ENCODE results near the gene LPO.
A peak's percentile ranks its signal among the peaks of the same experiment; 100 is the strongest.

Gene LPO

DNA sequence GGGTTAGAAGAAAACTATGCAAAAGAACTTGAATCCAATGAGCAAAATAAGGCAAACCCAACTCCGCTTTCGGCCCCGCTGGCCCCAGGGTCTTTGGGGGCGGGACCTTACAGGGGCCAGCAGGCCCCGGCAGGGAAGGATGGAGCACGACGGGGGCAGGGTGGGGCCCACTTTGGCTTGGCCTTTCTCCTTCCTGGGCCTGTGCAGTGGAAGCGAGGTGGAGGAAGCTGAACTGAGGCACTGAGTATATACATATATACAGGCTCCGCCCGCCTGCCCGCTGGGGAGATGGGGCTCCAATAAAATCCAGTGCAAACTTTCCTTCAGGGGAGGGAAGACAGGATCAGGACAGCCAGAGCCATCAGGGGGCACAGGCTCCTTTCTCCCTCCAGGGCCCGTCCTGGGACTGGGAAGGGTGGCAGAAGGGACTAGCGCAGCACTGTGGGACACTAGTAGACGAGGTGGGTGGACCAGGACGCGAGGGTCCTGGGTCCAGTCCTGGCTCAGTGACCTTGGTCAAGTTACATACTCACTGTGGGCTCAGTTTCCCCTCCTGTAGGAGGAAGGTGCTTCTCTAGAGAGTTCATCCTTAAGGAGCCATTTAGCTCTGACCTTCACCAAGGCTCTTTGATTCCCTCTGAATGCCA is 63.2 kb downstream of the LPO start:
- Histone ChIP-seq H3K4me2 (ENCODE audit: low read length) (no peak overlapping the region), H3K23ac (ENCODE audit: low read length) (no peak overlapping the region), H4K91ac (ENCODE audit: low read depth, low read length) (no peak overlapping the region), H3K27ac (ENCODE audit: low read depth, low read length) (no peak overlapping the region), H3K9me3 (ENCODE audit: insufficient read depth, low read depth, low read length) (no peaks in the 10 kb centered on the region), H2BK120ac (ENCODE audit: insufficient read depth, low read length, poor library complexity) (no peak overlapping the region), H3K36me3 (ENCODE audit: control insufficient read depth in 1 of 2, insufficient read depth in 2 of 2, low read length in 2 of 2) (no peaks in the 10 kb centered on the region), H3K79me2 (ENCODE audit: control insufficient read depth, insufficient read depth, low read length, poor library complexity) (no peaks in the 10 kb centered on the region), H2BK12ac (ENCODE audit: low read length) (no peak overlapping the region), H3K79me1 (ENCODE audit: low read length) (no peaks in the 10 kb centered on the region), H3K4me1 (ENCODE audit: control insufficient read depth in 1 of 2, insufficient read depth in 2 of 2, low read length in 2 of 2) (no peaks in the 10 kb centered on the region), H2AFZ (ENCODE audit: insufficient read depth, low read length, poor library complexity) (no peak overlapping the region), H3K4me3 (ENCODE audit: low read depth, low read length) (no peak overlapping the region), H3K18ac (ENCODE audit: low read length) (no peak overlapping the region), H4K8ac (ENCODE audit: low read depth, low read length) (no peak overlapping the region), H3K27me3 (ENCODE audit: insufficient read depth, low read length) (no peaks in the 10 kb centered on the region), H2BK5ac (ENCODE audit: low read depth, low read length, poor library complexity) (no peak overlapping the region), H4K12ac (ENCODE audit: low read depth, low read length) (no peak overlapping the region), H3K9ac (ENCODE audit: low read length) (no peak overlapping the region), H2AK5ac (ENCODE audit: low read length) (no peak overlapping the region), H3K14ac (ENCODE audit: low read length) (no peak overlapping the region), H3K4ac (ENCODE audit: low read depth, low read length) (no peak overlapping the region)
- no CpG with 5 or more reads among the region's 16 CpGs for WGBS (ENCODE audit: extremely low coverage, insufficient coverage, insufficient read length)
- no peak for DNase-seq

DNA sequence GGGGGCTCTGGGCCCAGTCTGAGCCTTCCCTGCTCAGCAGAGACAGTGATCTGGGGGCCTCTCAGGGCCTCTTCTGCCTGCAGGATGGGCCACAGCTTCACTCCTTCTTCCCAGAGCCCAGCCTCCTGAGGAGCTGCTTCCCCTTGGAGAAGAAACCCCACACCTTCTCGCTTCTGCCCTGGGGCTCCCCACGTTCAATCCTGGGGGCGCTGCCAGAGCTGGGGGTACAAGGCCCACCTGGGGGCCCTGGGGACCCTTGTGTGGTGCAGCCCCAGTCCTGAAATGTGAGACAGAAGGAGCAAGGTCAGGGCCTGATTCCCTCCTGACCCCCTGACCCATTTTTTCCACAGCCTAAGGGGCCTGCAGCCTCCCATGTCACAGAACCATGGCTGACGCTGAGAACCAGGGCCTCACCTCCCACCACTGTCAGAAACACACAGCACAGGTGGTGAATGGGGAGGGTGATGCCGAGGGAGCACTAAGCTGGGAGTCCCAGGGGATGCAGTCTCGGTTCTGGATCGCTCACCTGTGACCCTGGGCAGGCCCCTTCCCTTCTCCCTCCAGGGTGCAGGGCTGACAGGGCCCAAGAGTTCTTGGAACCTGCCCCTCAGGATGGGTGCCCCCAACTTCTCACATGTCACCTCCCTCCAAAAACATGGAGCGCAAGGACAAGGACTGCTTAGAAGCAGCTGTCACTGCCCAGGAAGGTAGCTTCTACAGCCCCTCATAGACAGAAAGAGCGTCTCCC is 64.0 kb downstream of the LPO start:
- WGBS (ENCODE audit: extremely low coverage, insufficient coverage, insufficient read length), result no CpG with 5 or more reads among the region's 9 CpGs

DNA sequence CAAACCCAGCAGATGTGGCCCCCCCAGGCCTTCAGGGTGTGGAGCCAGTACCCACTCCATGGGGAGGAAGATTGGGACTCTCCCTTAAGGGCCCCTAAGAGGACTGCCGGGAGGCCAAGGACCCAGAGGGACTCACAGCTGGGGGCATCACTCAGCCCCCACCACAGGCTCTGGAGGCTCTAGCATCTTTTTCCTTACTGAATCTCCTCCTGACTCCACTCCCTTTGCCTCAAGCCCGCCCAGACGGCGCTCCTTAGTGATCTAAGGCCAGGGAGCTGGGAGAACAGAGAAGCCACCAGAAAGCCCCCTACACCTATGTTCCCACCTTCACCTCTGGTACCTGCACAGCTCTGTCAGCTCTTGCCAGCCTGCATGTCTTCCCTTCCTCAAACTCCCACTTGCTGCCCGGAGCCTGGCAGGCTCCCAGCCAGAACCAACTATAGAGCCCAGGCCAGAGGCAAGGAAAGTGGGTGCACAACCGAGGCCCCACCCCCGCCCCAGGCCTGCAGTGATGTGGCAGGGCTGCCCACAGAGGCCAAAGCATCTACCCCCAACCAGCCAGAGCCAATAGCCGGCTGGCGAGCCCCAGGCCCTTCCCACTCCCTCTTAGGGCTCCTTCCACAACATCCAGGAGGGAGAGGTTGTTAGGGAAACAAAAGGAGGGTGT is 64.7 kb downstream of the LPO start:
- Histone ChIP-seq H3K36me3 (ENCODE audit: control insufficient read depth in 1 of 2, insufficient read depth in 2 of 2, low read length in 2 of 2) (no peaks in the 10 kb centered on the region), H4K91ac (ENCODE audit: low read depth, low read length) (no peak overlapping the region), H3K4me3 (ENCODE audit: low read depth, low read length) (no peak overlapping the region), H4K12ac (ENCODE audit: low read depth, low read length) (no peak overlapping the region), H3K23ac (ENCODE audit: low read length) (no peak overlapping the region), H2BK5ac (ENCODE audit: low read depth, low read length, poor library complexity) (no peak overlapping the region), H3K4me2 (ENCODE audit: low read length) (no peak overlapping the region), H3K4ac (ENCODE audit: low read depth, low read length) (no peak overlapping the region), H2BK120ac (ENCODE audit: insufficient read depth, low read length, poor library complexity) (no peak overlapping the region), H3K9ac (ENCODE audit: low read length) (no peak overlapping the region), H2BK12ac (ENCODE audit: low read length) (no peak overlapping the region), H3K79me1 (ENCODE audit: low read length) (no peaks in the 10 kb centered on the region), H3K14ac (ENCODE audit: low read length) (no peak overlapping the region), H3K27me3 (ENCODE audit: insufficient read depth, low read length) (no peaks in the 10 kb centered on the region), H4K8ac (ENCODE audit: low read depth, low read length) (no peak overlapping the region), H2AFZ (ENCODE audit: insufficient read depth, low read length, poor library complexity) (no peak overlapping the region), H3K79me2 (ENCODE audit: control insufficient read depth, insufficient read depth, low read length, poor library complexity) (no peaks in the 10 kb centered on the region), H3K27ac (ENCODE audit: low read depth, low read length) (no peak overlapping the region), H3K18ac (ENCODE audit: low read length) (no peak overlapping the region), H3K9me3 (ENCODE audit: insufficient read depth, low read depth, low read length) (no peaks in the 10 kb centered on the region), H3K4me1 (ENCODE audit: control insufficient read depth in 1 of 2, insufficient read depth in 2 of 2, low read length in 2 of 2) (no peaks in the 10 kb centered on the region), H2AK5ac (ENCODE audit: low read length) (no peak overlapping the region)
- DNase-seq, result no peak
- no CpG with 5 or more reads among the region's 9 CpGs for WGBS (ENCODE audit: extremely low coverage, insufficient coverage, insufficient read length)

More for the DNA sequence above, 64.0 kb downstream of the LPO start:
- H2BK120ac ChIP-seq (ENCODE audit: insufficient read depth, low read length, poor library complexity), result no peak overlapping the region
- H3K79me1 ChIP-seq (ENCODE audit: low read length), result no peaks in the 10 kb centered on the region
- H2AK5ac ChIP-seq (ENCODE audit: low read length), result no peak overlapping the region
- no peak overlapping the region for H4K8ac ChIP-seq (ENCODE audit: low read depth, low read length)
- no peak overlapping the region for H3K9ac ChIP-seq (ENCODE audit: low read length)
- no peak overlapping the region for H3K4me2 ChIP-seq (ENCODE audit: low read length)
- H2AFZ ChIP-seq (ENCODE audit: insufficient read depth, low read length, poor library complexity), result no peak overlapping the region
- no peak overlapping the region for H3K23ac ChIP-seq (ENCODE audit: low read length)
- no peaks in the 10 kb centered on the region for H3K27me3 ChIP-seq (ENCODE audit: insufficient read depth, low read length)
- no peak overlapping the region for H2BK5ac ChIP-seq (ENCODE audit: low read depth, low read length, poor library complexity)
- no peak overlapping the region for H3K14ac ChIP-seq (ENCODE audit: low read length)
- no peaks in the 10 kb centered on the region for H3K4me1 ChIP-seq (ENCODE audit: control insufficient read depth in 1 of 2, insufficient read depth in 2 of 2, low read length in 2 of 2)
- no peaks in the 10 kb centered on the region for H3K79me2 ChIP-seq (ENCODE audit: control insufficient read depth, insufficient read depth, low read length, poor library complexity)
- no peak overlapping the region for H3K4me3 ChIP-seq (ENCODE audit: low read depth, low read length)
- no peaks in the 10 kb centered on the region for H3K36me3 ChIP-seq (ENCODE audit: control insufficient read depth in 1 of 2, insufficient read depth in 2 of 2, low read length in 2 of 2)
- DNase-seq, result no peak
- H3K27ac ChIP-seq (ENCODE audit: low read depth, low read length), result no peak overlapping the region
- no peak overlapping the region for H4K91ac ChIP-seq (ENCODE audit: low read depth, low read length)
- no peak overlapping the region for H3K4ac ChIP-seq (ENCODE audit: low read depth, low read length)
- H3K18ac ChIP-seq (ENCODE audit: low read length), result no peak overlapping the region
- H3K9me3 ChIP-seq (ENCODE audit: insufficient read depth, low read depth, low read length), result no peaks in the 10 kb centered on the region
- no peak overlapping the region for H4K12ac ChIP-seq (ENCODE audit: low read depth, low read length)
- H2BK12ac ChIP-seq (ENCODE audit: low read length), result no peak overlapping the region

GRCh38 chr17:58303971-58304749 is 65.8 kb downstream of the LPO start:
- H4K12ac ChIP-seq (ENCODE audit: low read depth, low read length), result peak overlapping the region; percentile 46
- peak overlapping the region; percentile 85 for H4K8ac ChIP-seq (ENCODE audit: low read depth, low read length)
- no peaks in the 10 kb centered on the region for H3K27me3 ChIP-seq (ENCODE audit: insufficient read depth, low read length)
- no peak overlapping the region for H3K23ac ChIP-seq (ENCODE audit: low read length)
- no peak overlapping the region for H2BK120ac ChIP-seq (ENCODE audit: insufficient read depth, low read length, poor library complexity)
- no peak overlapping the region for H3K4me3 ChIP-seq (ENCODE audit: low read depth, low read length)
- H3K79me2 ChIP-seq (ENCODE audit: control insufficient read depth, insufficient read depth, low read length, poor library complexity), result no peaks in the 10 kb centered on the region
- H3K79me1 ChIP-seq (ENCODE audit: low read length), result no peaks in the 10 kb centered on the region
- peak overlapping the region; percentile 42 for H4K91ac ChIP-seq (ENCODE audit: low read depth, low read length)
- H2BK5ac ChIP-seq (ENCODE audit: low read depth, low read length, poor library complexity), result no peak overlapping the region
- H3K4me2 ChIP-seq (ENCODE audit: low read length), result no peak overlapping the region
- peak overlapping the region; percentile 1 for H3K14ac ChIP-seq (ENCODE audit: low read length)
- no peaks in the 10 kb centered on the region for H3K36me3 ChIP-seq (ENCODE audit: control insufficient read depth in 1 of 2, insufficient read depth in 2 of 2, low read length in 2 of 2)
- H3K18ac ChIP-seq (ENCODE audit: low read length), result no peak overlapping the region
- DNase-seq, result peak; percentile 37 to 68
- no CpG with 5 or more reads among the region's 10 CpGs for WGBS (ENCODE audit: extremely low coverage, insufficient coverage, insufficient read length)
- H2AK5ac ChIP-seq (ENCODE audit: low read length), result no peak overlapping the region
- H3K4me1 ChIP-seq (ENCODE audit: control insufficient read depth in 1 of 2, insufficient read depth in 2 of 2, low read length in 2 of 2), result no peaks in the 10 kb centered on the region
- no peaks in the 10 kb centered on the region for H3K9me3 ChIP-seq (ENCODE audit: insufficient read depth, low read depth, low read length)
- H2BK12ac ChIP-seq (ENCODE audit: low read length), result no peak overlapping the region
- peak overlapping the region; percentile 23 for H2AFZ ChIP-seq (ENCODE audit: insufficient read depth, low read length, poor library complexity)
- no peak overlapping the region for H3K4ac ChIP-seq (ENCODE audit: low read depth, low read length)
- H3K9ac ChIP-seq (ENCODE audit: low read length), result no peak overlapping the region
- H3K27ac ChIP-seq (ENCODE audit: low read depth, low read length), result no peak overlapping the region

Data from trophoblast cell (in vitro differentiated cells and primary cell).